ENCODE results near the gene POLR2E. TPM values are rescaled to one million over a fixed set of nuclear protein-coding genes. Genes with fewer than 3 reads are reported as not detected.
A peak's percentile ranks its signal among the peaks of the same experiment; 100 is the strongest.

The POLR2E gene
- total and polyA plus RNA-seq, 9 of the 15 experiments (the other 6 are each of a cell fraction or from before 2014, with no cell fraction given), result 3.4 to 413 (median 244) TPM

DNA sequence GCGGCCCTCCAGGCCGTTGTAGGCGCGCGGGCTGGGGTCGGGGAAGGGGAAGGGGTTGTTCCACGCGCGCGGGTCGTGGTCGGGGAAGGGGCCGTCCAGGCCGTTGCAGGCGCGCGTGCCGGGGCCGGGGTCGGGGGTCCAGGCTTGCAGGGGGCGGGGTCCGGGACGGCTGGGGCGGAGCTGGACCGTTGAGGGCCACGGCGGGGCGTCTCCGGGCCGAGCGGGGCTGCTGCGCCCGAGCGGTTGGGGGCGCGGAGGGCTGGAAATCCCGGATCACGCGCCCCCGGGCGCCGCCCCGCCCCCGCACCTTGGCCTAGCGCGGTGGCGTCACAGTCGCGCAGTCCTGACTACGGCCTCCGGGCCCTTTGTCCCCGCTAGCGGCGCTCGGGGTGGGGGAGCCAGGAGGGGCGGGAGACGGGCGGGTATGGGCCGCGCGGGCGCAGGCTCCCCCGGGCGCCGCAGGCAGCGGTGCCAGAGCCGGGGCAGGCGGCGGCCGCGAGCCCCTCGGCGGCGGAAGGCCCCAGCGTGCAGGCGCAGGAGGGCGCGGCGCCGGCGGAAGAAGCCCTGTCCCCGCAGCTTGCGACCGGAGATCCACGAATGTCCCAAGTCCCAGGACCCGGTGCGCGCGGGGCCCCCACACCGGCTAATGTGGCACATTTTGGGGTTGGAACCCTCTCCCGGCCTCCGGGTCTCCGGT lies 9.3 kb upstream of the POLR2E start (continued):
- TF ChIP-seq, protein P1, sequence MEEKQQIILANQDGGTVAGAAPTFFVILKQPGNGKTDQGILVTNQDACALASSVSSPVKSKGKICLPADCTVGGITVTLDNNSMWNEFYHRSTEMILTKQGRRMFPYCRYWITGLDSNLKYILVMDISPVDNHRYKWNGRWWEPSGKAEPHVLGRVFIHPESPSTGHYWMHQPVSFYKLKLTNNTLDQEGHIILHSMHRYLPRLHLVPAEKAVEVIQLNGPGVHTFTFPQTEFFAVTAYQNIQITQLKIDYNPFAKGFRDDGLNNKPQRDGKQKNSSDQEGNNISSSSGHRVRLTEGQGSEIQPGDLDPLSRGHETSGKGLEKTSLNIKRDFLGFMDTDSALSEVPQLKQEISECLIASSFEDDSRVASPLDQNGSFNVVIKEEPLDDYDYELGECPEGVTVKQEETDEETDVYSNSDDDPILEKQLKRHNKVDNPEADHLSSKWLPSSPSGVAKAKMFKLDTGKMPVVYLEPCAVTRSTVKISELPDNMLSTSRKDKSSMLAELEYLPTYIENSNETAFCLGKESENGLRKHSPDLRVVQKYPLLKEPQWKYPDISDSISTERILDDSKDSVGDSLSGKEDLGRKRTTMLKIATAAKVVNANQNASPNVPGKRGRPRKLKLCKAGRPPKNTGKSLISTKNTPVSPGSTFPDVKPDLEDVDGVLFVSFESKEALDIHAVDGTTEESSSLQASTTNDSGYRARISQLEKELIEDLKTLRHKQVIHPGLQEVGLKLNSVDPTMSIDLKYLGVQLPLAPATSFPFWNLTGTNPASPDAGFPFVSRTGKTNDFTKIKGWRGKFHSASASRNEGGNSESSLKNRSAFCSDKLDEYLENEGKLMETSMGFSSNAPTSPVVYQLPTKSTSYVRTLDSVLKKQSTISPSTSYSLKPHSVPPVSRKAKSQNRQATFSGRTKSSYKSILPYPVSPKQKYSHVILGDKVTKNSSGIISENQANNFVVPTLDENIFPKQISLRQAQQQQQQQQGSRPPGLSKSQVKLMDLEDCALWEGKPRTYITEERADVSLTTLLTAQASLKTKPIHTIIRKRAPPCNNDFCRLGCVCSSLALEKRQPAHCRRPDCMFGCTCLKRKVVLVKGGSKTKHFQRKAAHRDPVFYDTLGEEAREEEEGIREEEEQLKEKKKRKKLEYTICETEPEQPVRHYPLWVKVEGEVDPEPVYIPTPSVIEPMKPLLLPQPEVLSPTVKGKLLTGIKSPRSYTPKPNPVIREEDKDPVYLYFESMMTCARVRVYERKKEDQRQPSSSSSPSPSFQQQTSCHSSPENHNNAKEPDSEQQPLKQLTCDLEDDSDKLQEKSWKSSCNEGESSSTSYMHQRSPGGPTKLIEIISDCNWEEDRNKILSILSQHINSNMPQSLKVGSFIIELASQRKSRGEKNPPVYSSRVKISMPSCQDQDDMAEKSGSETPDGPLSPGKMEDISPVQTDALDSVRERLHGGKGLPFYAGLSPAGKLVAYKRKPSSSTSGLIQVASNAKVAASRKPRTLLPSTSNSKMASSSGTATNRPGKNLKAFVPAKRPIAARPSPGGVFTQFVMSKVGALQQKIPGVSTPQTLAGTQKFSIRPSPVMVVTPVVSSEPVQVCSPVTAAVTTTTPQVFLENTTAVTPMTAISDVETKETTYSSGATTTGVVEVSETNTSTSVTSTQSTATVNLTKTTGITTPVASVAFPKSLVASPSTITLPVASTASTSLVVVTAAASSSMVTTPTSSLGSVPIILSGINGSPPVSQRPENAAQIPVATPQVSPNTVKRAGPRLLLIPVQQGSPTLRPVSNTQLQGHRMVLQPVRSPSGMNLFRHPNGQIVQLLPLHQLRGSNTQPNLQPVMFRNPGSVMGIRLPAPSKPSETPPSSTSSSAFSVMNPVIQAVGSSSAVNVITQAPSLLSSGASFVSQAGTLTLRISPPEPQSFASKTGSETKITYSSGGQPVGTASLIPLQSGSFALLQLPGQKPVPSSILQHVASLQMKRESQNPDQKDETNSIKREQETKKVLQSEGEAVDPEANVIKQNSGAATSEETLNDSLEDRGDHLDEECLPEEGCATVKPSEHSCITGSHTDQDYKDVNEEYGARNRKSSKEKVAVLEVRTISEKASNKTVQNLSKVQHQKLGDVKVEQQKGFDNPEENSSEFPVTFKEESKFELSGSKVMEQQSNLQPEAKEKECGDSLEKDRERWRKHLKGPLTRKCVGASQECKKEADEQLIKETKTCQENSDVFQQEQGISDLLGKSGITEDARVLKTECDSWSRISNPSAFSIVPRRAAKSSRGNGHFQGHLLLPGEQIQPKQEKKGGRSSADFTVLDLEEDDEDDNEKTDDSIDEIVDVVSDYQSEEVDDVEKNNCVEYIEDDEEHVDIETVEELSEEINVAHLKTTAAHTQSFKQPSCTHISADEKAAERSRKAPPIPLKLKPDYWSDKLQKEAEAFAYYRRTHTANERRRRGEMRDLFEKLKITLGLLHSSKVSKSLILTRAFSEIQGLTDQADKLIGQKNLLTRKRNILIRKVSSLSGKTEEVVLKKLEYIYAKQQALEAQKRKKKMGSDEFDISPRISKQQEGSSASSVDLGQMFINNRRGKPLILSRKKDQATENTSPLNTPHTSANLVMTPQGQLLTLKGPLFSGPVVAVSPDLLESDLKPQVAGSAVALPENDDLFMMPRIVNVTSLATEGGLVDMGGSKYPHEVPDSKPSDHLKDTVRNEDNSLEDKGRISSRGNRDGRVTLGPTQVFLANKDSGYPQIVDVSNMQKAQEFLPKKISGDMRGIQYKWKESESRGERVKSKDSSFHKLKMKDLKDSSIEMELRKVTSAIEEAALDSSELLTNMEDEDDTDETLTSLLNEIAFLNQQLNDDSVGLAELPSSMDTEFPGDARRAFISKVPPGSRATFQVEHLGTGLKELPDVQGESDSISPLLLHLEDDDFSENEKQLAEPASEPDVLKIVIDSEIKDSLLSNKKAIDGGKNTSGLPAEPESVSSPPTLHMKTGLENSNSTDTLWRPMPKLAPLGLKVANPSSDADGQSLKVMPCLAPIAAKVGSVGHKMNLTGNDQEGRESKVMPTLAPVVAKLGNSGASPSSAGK (IDR thresholded peaks at IDR 0.05), result no peak
- TF ChIP-seq, protein P2, sequence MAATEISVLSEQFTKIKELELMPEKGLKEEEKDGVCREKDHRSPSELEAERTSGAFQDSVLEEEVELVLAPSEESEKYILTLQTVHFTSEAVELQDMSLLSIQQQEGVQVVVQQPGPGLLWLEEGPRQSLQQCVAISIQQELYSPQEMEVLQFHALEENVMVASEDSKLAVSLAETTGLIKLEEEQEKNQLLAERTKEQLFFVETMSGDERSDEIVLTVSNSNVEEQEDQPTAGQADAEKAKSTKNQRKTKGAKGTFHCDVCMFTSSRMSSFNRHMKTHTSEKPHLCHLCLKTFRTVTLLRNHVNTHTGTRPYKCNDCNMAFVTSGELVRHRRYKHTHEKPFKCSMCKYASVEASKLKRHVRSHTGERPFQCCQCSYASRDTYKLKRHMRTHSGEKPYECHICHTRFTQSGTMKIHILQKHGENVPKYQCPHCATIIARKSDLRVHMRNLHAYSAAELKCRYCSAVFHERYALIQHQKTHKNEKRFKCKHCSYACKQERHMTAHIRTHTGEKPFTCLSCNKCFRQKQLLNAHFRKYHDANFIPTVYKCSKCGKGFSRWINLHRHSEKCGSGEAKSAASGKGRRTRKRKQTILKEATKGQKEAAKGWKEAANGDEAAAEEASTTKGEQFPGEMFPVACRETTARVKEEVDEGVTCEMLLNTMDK (IDR thresholded peaks at IDR 0.05; ENCODE audit: borderline replicate concordance, insufficient read depth, low read depth, low read length, poor library complexity, severe bottlenecking), result peak; percentile 2
- TF ChIP-seq ZNF586 (CRISPR knock-in tag; conservative IDR thresholded peaks at IDR 0.05) (no peak), FOSL1 (tag; conservative IDR thresholded peaks at IDR 0.05) (no peak), SP2 (IDR thresholded peaks at IDR 0.05; ENCODE audit: extremely low read depth, low read depth, low read length, poor library complexity, severe bottlenecking) (no peak), EGR1 (conservative IDR thresholded peaks at IDR 0.05) (peak; percentile 82), TOE1 (IDR thresholded peaks at IDR 0.05; ENCODE audit: borderline replicate concordance) (no peak), TOE1 (CRISPR knock-in tag; IDR thresholded peaks at IDR 0.05; ENCODE audit: borderline replicate concordance, low read depth) (no peak), NR2F6 (CRISPR knock-in tag; IDR thresholded peaks at IDR 0.05) (no peak), DDX20 (tag; IDR thresholded peaks at IDR 0.05; ENCODE audit: low read depth) (no peak)
- TF ChIP-seq, protein P3, sequence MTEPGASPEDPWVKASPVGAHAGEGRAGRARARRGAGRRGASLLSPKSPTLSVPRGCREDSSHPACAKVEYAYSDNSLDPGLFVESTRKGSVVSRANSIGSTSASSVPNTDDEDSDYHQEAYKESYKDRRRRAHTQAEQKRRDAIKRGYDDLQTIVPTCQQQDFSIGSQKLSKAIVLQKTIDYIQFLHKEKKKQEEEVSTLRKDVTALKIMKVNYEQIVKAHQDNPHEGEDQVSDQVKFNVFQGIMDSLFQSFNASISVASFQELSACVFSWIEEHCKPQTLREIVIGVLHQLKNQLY (CRISPR knock-in tag; conservative IDR thresholded peaks at IDR 0.05), result no peak

All from K562 (cell line).